ENCODE data around the gene UBE3D.
"Not testable (repeated sequence)": the region's sequence is repeated elsewhere in the genome, so short reads cannot be mapped to it uniquely, and the experiment has no call there.

UBE3D gene

DNA sequence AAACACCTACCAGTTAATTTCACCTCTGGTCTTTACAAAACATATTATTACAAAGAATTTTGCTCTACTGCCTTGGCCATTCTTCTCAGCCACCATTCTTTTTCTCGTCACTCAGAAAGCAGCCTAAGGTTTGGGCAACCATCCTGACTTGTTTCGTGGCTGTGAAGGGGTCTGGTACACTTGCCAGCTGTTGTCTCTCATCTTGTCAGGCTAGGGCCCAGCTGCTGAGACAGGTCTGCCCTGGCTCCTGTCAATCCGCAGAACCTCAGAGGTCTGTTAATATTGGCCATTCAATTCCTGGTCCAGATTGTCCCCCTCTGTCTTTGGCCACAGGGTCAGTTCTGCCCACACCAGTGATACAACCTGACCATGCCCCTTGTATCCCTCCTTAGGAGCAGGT lies 197.7 kb downstream of the UBE3D start:
- no peak for DNase-seq

DNA sequence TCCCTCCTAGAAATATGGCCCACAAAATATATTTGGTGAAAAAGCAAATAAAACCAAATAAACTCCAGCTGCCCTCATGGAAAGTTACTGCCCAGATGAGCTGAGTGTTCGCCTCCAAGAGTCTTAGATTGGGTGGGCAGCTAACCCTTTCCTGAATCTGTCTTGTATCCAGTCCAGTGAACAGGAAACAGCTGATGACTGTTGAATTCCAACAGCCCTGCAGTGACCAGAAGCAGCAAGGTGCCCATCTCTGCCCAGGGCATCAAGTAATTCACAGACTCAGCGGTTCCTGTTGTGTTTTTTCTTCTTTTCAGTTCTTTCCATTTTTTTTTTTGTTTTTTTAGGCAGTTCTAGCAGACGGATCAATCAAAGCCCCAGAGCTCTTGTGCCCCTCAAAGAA lies 199.2 kb downstream of the UBE3D start:
- DNase-seq: no peak

GRCh38 chr6:82865461-82865860 lies 200.2 kb downstream of the UBE3D start:
- DNase-seq: no peak

- DNase-seq: no peak
These were observed 201.9 kb downstream of the UBE3D start for GRCh38 chr6:82863781-82864180.

- DNase-seq: no peak
These were observed 203.1 kb downstream of the UBE3D start for GRCh38 chr6:82862543-82862942.

- DNase-seq: no peak
These were observed 204.5 kb downstream of the UBE3D start for GRCh38 chr6:82861121-82861520.

GRCh38 chr6:82856077-82856476 lies 209.6 kb downstream of the UBE3D start:
- not testable (repeated sequence) for DNase-seq

DNA sequence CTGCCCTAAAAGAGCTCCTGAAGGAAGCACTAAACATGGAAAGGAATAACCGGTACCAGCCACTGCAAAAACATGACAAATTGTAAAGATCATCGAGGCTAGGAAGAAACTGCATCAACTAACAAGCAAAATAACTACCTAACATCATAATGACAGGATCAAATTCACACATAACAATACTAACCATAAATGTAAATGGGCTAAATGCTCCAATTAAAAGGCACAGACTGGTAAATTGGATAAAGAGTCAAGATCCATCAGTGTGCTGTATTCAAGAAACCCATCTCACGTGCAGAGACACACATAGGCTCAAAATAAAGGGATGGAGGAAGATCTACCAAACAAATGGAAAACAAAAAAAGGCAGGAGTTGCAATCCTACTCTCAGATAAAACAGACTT lies 212.7 kb downstream of the UBE3D start:
- DNase-seq: not testable (repeated sequence)

- no peak for DNase-seq
These were observed 222.3 kb downstream of the UBE3D start for GRCh38 chr6:82843291-82843885.

GRCh38 chr6:82842721-82843120 lies 222.9 kb downstream of the UBE3D start:
- no peak for DNase-seq
